HG02970 (cell line): ENCODE data around the gene MARCHF11.
A peak's percentile ranks its signal among the peaks of the same experiment; 100 is the strongest.

ENCODE experiments used
- ATAC-seq: cut with Tn5 transposase; IDR thresholded peaks from one replicate; pipeline ENCODE4 v1.9.1; 2021; ENCODE audit warnings: mild to moderate bottlenecking, moderate library complexity, moderate number of reproducible peaks; ENCODE audit not compliant: unreplicated experiment, low FRiP score

MARCHF11 gene, protein sequence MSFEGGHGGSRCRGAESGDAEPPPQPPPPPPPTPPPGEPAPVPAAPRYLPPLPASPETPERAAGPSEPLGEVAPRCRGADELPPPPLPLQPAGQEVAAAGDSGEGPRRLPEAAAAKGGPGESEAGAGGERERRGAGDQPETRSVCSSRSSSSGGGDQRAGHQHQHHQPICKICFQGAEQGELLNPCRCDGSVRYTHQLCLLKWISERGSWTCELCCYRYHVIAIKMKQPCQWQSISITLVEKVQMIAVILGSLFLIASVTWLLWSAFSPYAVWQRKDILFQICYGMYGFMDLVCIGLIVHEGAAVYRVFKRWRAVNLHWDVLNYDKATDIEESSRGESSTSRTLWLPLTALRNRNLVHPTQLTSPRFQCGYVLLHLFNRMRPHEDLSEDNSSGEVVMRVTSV

DNA sequence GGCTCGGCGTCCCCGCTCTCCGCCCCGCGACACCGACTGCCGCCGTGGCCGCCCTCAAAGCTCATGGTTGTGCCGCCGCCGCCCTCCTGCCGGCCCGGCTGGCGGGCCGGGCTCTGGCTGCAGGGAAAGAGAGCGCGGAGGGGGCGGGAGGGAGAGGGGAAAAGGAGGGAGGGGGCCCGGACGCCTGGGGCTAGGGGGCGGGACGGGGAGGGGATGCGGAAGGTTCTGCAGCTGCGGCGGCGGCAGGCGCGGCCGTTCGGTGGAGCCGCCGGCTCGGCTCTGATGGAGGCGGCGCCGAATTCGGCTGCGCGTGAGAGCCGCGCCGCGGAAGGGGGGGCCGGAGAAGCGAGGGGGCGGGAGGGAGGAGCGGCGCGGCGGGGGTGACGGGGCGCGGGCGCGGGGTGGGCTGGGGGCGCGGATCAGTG is at the start of gene MARCHF11:
Gene MARCHF11 (minus strand): TSS at position 281 of the 425 bp plus-strand sequence. CDS start 216 bp downstream, at position 65.
- ATAC-seq = no peak

DNA sequence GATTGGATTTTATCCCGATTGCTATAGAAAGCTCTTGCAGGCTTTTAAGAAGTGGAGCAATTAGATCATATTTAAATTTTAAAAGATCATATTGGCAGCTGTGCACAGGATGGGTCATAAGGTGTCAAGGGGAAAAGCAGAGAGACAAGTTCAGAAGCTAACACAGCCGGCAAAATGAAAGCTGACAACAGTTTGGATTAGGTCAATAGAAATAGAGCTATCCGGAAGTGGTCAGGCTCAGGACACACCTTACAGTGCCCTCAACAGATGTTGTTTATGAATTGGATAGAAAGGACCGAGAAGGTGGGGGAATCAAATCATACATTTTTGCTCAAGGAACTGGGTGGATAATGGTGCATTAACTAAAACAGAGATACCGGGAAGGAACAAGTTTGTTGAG is 46.3 kb upstream of the MARCHF11 start:
- no peak for ATAC-seq

DNA sequence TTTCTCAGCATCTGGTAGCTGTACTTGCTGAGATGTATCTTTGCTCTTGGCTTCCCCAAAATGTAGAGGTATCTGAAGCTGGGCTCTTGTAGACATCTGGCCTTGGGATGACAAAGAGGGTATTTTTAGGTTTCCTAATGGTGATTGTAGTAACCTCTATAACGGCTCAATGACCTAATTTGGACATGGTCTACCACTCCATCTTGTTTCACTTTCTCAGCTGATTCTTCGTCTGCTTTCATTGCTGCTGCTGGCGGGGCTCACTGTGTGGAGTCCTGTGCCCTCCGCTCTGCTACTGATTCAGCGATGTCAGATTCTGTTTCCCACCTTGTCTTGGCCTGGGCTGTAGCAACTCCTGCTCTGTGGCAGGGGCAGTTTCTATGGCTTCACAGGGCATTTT is 12.7 kb upstream of the MARCHF11 start:
- ATAC-seq = no peak

DNA sequence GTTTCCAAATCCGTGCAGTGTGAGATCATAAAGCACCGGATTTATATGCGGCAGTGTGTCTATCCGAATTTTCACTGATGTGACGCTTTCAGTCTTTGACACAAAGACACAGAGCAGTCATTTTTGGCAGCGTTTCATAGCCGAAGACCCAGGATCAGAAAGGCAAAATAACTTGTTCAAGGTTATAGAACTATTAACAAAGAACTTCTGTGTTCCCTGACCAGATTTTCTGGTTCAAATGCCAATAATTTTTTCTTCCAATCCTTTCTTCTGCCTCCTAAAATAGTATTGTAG is 1.1 kb upstream of the MARCHF11 start:
- no peak for ATAC-seq

DNA sequence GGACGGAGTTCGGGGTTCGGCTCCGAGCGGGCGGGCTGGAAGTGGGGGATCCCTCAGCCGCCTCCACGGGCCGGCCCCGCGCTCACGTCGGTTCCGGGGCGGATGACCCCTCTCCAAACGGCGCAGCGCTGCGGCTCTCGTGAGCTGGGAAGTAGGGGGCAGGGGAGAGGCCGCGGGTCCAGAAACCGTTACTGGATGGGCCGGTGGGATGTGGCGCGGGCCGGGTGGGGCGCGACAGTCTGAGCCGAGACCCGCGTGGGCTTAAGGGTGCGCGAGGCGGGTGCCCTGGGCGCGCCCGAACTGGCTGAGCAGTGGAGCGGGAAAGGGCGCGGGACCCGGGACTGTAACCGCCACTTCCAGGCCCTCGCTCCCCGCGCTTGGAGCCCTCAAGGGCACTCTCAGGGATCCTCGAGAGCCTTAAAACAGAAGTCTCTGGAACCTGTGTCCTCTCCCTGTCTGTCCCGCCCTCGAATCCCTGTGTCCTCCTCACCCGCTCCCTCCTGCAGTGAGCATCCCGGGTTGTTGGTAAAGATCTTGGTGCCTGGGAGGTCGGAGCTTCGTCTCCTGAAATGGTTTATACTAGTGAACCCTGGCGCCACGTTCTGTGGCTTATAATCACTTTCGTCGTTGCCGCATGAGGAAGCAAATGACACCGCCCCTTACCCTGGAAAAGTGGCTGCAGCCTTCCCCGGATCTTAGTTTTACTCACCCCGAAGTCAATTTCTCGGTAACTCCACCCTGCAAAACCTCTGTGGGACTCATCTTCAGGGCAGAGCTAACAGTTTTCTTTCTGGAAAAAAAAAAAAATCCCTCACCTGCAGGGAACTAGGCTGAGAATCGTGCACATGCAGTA is 571 bp upstream of the MARCHF11 start:
- ATAC-seq = no peak

DNA sequence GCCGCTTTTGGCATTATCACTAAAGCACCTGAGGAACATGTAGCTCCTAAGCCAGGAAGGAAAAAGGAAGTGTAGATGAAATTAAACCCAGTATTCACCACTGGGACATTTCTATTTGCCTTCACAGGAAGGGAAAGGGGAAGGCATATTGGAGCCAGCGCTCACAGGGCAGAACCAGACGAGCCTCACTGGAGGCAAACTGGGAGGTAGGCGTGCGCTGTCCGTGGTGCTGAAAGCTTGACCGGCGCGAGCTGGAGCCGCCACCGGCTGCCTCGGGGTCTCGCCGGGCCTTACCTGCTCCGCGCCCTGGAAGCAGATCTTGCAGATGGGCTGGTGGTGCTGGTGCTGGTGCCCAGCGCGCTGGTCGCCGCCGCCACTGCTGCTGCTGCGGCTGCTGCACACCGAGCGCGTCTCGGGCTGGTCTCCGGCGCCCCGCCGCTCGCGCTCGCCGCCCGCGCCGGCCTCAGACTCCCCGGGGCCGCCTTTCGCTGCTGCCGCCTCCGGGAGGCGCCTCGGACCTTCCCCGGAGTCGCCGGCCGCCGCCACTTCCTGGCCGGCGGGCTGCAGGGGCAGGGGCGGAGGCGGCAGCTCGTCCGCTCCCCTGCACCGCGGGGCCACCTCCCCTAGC is 732 bp downstream of the MARCHF11 start:
- ATAC-seq = no peak

DNA sequence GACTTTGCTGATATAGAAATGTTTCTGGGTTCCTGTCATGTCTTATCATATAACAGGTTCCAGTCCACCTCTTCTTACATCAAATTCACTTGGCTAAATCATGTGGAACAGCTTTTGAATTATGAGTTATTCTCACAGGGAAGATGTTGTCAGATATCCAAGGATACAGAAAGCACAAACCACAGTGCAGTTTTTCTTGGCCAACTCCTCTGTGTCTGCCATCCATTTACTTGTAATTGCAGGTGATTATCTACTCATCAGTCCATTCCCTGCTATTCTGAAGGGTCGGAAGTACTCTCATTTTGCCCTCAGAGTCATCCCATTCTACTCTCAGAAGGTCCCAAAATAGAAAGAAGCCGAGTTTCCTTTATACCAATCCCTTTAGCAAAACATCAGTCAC is 10.0 kb downstream of the MARCHF11 start:
- no peak for ATAC-seq

DNA sequence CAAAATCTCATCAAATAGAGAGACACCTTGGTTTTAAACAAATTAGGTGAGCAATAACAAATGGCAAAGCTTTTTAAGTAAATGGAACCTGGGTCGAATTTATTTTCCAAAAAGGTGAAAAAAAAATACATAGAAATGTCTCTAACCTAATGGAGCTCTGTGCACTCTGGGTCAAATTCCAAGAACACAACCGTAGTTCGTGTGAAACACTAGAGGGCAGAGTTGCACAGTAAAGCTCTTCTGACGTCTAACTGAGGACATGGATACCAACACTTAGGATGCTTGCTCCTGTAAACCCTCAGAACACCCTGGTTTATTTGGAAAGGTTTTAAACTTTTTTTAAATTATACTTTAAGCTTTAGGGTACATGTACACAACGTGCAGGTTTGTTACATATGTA is 18.9 kb downstream of the MARCHF11 start:
- ATAC-seq = peak; percentile 88

DNA sequence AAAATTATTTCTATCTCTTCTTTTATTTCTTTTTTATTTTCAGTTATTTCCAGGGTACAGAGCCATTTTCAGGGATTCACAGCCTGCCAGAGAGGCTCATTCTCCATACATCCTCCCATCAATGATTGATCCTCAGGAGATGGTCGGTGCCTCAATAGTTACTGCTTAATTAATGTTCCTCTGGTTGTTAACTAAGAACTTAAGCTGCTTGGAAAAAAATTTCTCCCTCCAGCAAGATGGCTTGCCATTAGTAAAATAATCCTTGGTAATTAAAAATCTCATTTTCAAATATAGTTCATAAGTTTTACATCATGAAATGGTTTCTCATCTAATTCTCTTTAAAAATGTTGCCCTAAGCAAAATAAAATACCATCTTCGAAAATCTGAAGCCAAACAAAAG is 20.0 kb downstream of the MARCHF11 start:
- ATAC-seq = no peak

DNA sequence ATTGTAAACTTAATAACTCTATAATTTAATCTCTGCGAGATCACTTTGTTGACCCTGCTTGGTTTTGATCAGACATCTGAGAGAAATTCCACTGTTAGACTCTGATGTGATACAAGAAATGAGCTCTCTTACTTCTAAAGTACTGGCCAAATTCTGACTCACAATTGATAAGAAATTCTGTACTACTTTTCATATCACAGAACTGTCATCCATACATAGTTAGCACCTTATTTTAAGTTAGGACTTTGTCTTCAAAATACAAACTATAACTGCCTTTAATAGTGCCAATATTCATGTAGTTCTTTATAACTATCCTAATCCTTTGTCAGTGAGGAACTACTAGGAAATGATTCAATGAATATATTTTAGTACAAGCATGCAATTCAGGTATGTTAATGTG is 23.4 kb downstream of the MARCHF11 start:
- ATAC-seq = no peak

DNA sequence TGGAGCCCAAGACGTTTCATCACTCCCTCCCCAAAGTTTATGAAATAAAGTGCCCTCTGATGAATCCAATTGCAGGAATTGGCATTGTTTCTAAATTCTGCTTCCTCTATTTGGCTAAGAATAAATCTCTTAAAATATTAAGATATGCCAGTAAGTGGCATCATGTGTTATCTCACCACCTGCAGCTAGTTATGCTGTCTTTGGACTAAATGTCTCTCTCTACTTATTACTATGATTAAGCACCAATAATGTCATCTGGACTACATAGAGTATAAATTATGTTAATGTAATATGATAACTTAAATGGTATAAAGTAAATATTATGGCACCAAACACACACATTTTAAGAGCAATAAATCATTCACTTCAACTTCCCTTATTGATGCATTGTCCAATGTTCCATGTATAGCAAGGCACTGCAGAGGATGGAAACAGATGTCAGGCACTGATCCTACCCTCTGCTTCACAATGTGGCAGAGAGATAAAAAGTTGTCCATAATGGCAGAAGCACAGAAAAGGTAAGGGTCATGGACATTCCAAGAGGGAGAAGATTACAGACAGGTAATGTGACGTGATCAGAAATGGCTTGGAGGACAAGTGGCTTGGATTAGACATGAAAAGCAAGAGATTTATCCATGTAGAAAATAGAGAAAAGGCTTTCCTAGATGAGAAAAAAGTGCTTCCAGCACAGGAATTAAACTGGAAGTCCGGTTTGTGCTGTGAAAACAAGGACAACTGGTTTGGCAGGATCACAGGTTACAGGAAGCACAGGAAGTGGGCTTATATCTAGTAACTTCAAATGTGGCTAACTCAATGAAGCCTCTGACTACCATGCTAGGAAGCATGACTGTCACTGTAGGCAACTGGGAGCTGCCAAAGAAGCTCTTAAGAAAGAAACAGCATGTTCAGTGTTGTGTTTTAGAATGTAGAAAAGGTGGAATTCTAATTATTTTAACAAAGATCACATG is 26.7 kb downstream of the MARCHF11 start:
- no peak for ATAC-seq

DNA sequence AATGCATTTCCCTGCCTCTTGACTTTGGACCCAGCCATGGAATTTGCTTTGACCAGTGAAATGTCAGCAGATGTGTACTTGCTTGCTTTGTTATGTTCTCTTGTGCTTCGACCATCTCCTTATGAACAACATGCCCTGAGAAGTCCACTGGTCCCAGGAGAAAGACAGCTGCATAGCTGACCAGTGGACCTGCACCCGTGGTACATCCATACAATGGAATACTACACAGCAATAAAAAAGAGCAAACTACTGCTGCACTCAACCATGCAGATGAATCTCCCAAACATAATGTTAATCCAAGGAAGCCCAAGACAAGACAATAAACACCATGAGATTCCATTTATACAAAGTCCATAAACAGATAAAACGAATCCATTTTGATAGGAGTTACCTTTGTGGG is 30.0 kb downstream of the MARCHF11 start:
- no peak for ATAC-seq

DNA sequence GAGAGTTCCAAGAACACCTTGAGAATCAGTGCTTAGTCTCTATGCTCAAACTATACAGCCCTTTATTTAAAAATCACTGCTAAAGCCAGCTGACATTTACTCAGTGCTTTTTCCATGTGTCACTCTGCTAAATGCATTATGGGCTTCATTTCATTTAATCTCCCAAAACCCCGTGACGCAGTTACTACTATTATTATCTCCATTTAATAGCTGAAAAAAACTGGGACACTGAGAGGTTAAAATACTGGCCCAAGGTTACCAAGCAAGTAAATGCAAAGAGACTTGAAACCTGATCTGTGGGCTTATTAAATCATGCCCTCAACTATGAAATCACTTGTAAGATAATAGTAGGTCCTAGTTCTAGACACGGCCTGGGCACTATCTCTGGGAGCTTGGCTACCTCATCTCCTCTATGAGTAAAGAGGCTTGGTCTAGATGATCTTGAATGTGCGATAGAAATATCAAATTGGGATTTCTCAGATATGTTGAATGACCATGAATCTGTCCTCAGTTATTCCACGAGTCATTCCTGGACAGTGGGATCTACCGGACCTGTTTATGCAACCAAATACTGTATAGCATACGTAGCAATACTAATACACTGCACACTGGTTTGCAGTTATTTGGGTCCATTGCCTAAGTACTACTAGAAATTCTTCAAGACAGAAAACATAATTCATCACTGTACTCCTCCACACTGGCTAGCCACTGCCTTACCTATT is 32.3 kb downstream of the MARCHF11 start:
- no peak for ATAC-seq

DNA sequence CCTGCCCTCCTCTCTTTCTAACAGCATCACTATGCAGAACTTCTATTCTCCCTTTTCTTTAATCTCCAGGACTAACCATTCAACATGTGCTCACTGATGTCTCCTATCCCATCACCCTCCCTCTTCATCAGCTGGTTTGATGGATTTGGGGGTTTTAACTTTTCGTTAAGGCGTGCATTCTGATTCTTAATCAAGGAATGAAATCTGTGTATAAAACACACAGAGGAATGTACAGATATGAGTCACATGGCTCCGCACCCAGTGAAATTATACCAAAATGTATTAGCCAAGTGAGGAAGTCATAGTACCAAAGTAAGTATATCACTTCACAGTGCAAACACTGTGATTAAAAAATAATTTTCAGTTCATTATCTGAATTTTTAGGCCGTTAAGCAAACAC is 35.2 kb downstream of the MARCHF11 start:
- no peak for ATAC-seq

DNA sequence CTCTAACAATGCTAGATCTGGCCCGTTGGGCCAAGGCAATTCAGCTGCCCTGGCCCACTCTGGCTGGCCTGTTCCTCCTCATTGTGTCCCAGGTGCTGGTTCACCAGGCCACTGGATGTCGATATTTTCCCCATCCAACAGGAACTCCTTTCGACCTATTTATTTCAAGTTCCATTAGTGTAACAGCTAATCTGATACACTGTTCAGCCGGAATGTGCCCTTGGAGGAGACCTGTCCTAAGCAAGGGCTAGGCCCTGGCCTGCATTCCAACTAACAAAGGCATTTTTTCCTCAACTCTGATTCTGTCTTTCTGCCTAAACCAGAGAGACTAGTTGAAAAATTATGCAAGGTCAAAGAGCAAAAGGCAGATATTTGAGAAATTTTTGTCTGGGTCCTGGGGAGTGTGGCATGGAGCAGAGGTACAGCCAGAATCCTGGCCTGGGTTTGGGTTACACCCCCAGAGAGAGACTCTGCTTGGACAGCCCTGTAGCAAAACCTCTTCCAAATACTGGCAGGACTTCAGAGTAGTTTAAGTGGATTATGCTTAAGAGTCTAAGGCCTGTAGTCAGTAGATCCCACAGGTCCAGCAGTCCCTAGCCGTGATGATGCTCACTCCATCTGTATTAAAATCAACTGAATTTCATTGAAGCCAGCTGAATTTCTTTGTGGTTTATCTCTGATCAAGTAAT is 36.1 kb downstream of the MARCHF11 start:
- ATAC-seq = no peak

DNA sequence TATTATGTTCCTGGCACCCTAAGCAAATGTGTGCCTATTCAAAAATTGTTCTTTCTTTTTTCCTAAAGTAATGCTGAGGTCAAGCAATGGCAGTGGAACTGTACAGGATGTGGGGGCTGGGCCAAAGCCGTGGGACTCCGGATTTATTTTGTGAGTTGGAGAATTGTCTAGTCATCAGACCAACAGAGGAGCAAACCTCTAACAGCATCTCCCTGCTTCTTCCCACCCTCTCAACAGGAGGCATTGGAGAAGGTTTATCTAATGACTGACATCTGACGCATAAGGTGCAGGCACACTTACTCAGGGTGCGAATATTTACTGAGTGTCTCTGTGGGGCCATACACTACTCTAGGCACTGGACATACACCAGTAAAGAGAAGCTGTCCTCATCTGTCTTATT is 38.6 kb downstream of the MARCHF11 start:
- ATAC-seq = no peak

DNA sequence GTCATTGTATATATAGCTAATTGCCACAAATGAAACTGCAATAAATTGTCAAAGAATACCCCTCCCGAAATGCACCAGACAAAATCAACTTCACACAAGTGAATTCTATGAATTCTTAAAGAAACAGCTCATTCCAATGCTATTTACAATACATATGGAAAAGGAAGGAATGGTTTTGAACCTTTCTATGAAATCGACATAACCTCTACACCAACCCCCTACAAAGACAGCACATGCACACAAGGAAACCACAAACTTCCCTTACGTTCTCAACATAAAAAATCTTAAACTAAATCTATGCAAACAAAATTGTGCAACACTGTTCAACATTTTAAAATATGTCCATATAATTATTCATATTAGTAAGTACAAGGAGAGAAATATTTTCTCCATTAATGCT is 39.2 kb downstream of the MARCHF11 start:
- ATAC-seq = no peak

DNA sequence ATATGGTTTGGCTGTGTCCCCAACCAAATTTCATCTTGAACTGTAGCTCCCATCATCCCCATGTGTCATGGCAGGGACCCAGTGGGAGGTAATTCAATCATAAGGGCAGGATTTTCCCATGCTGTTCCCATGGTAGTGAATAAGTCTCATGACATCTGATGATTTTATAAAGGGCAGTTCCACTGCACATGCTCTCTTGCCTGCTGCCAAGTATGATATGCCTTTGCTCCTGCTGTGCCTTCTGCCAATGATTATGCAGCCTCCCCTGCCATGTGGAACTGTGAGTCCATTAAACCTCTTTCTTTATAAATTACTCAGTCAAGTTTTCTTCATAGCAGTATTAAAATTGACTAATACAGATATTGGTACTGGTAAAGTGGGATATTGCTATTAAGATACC is 42.4 kb downstream of the MARCHF11 start:
- no peak for ATAC-seq

DNA sequence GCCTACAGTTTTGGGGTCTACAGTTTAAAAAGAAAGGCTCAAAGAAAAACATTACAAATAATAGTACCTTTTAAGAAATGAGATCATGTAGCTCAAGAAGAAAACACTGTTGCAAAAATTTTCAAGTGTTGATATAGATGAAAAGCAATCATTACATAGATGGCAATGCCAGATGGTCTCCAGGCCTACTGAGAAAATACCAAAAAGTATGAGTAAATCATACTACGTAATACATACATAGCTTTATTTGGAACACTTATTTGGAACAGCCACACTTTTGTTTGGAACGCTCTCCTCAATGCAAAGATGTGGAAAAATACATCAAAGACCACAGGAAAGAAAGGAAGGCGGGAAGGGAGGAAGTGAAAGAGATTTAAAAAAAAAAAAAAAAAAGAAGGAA is 44.1 kb downstream of the MARCHF11 start:
- ATAC-seq = no peak
